Left ventricle myocardium inferior (tissue), 1 donor: ENCODE results near the gene KRT33B. TPM values are rescaled to one million over a fixed set of nuclear protein-coding genes. Genes with fewer than 3 reads are reported as not detected.

ENCODE experiments used
- DNase-seq: peaks from one replicate; pipeline ENCODE4 v3.0.0-alpha.2; 2020
- H3K27ac ChIP-seq: fragments of 200-600 bp; replicated peaks from 2 replicates; pipeline ENCODE4 v1.8.0; 2021
- H3K27me3 ChIP-seq: fragments of 200-600 bp; 2 replicates; pipeline ENCODE4 v1.8.0; 2021; ENCODE audit warnings: low read depth
- H3K36me3 ChIP-seq: fragments of 200-600 bp; 2 replicates; pipeline ENCODE4 v1.8.0; 2021
- H3K4me1 ChIP-seq: fragments of 200-600 bp; 2 replicates; pipeline ENCODE4 v1.8.0; 2021
- H3K4me3 ChIP-seq: fragments of 200-600 bp; 2 replicates; pipeline ENCODE4 v1.8.0; 2021; ENCODE audit warnings: mild to moderate bottlenecking, moderate library complexity
- H3K9me3 ChIP-seq: fragments of 200-600 bp; replicated peaks from 2 replicates; pipeline ENCODE4 v1.8.0; 2021
- intact Hi-C: fragments of 100-400 bp; cut with micrococcal nuclease; formaldehyde crosslinking; loops from one replicate; pipeline ENCODE4 v1.11.0; 2022
- total RNA-seq: library from RNA; stranded (reverse); fragmentation: NEBNext Ultra II Directional; extraction: Animal tissue kit (Norgen Biotek cat#: 25700); gene quantifications from one replicate; pipeline ENCODE4 v1.2.1, GENCODE V29; 2021
- TF ChIP-seq, protein P1 (sequence below): fragments of 200-600 bp; IDR thresholded peaks from 2 replicates; pipeline ENCODE4 v1.8.0; 2021; ENCODE audit warnings: antibody characterized with exemption, mild to moderate bottlenecking, borderline replicate concordance
- donor health status: DM: no; HTN: yes; CAD: no; lungs with severe emphysema.

Gene KRT33B
- total RNA-seq, 1 donor from 2014 or later = not detected

DNA sequence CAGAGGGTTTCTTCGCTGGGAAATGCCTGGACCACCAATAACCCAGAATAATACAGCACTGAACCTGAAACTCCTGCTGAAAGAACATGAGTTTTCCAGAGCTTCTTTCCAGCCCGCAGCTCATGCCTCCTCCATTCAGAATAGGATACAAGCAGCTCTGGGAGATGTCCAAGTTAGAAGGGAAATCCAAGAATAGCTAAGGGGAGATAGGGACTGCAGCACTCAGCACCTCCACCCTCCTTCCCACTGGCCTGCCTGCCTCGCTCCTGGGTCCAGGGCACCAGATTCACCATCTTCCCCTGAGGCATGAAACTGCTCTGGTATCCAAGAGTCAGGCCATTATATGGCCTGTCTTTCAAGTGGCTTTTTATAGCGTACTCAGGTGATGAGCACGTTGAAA lies 23.7 kb upstream of the KRT33B start:
- no peak overlapping the region for H3K27ac ChIP-seq
- H3K27me3 ChIP-seq = peaks cover 76% of the 10 kb centered on the region
- no peak for DNase-seq

DNA sequence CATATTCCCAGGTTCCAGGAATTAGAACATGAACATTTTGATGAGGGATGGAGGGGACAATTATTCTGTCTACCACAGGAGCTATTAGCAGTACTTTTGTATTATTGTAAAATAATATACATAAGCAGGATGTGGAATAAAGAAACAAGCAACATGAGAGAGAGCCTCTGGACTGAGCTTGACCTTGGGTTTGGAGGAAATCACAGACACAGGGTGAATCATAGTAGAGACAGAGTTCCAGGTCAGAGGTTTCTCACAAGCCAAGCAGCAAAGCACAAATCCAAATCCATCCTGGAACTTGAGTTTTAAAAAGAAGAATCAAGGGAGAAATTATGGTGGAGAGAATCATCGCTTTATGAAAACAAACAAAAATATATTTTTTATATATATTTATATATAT lies 22.7 kb upstream of the KRT33B start:
- no peak for DNase-seq
- no peak overlapping the region for H3K27ac ChIP-seq
- TF ChIP-seq, protein P1, sequence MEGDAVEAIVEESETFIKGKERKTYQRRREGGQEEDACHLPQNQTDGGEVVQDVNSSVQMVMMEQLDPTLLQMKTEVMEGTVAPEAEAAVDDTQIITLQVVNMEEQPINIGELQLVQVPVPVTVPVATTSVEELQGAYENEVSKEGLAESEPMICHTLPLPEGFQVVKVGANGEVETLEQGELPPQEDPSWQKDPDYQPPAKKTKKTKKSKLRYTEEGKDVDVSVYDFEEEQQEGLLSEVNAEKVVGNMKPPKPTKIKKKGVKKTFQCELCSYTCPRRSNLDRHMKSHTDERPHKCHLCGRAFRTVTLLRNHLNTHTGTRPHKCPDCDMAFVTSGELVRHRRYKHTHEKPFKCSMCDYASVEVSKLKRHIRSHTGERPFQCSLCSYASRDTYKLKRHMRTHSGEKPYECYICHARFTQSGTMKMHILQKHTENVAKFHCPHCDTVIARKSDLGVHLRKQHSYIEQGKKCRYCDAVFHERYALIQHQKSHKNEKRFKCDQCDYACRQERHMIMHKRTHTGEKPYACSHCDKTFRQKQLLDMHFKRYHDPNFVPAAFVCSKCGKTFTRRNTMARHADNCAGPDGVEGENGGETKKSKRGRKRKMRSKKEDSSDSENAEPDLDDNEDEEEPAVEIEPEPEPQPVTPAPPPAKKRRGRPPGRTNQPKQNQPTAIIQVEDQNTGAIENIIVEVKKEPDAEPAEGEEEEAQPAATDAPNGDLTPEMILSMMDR = no peak
- H3K4me1 ChIP-seq = peaks cover 4% of the 10 kb centered on the region
- H3K4me3 ChIP-seq = no peak overlapping the region
- H3K36me3 ChIP-seq = no peaks in the 10 kb centered on the region
- H3K9me3 ChIP-seq = peaks cover 4% of the 10 kb centered on the region
- H3K27me3 ChIP-seq = peaks cover 75% of the 10 kb centered on the region
- intact Hi-C loops = no loop called here

More for the DNA sequence above, 23.7 kb upstream of the KRT33B start:
- TF ChIP-seq, protein P1 = no peak
- H3K4me3 ChIP-seq = no peak overlapping the region
- H3K36me3 ChIP-seq = no peaks in the 10 kb centered on the region
- peaks cover 4% of the 10 kb centered on the region for H3K4me1 ChIP-seq
- no peaks in the 10 kb centered on the region for H3K9me3 ChIP-seq
- intact Hi-C loops = no loop called here

DNA sequence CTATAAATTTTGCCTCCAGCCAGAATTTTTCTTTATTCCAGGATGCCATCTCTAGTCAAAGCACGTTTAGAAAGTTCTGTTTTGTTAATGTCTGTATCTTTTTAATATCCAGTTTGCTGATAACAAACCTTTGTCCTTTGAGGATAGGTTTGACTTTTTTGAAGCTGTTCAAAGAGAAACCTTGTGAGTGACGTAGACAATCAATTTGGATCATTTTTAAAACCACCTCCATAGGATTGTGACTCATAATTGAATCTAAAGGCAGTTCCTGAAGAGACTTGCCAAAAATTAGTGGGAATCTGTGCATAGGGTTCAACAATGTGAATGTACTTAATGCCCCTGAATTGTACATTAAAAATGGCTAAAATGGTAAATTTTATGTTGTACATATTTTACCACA lies 21.9 kb upstream of the KRT33B start:
- intact Hi-C loops = no loop called here
- no peak for DNase-seq

DNA sequence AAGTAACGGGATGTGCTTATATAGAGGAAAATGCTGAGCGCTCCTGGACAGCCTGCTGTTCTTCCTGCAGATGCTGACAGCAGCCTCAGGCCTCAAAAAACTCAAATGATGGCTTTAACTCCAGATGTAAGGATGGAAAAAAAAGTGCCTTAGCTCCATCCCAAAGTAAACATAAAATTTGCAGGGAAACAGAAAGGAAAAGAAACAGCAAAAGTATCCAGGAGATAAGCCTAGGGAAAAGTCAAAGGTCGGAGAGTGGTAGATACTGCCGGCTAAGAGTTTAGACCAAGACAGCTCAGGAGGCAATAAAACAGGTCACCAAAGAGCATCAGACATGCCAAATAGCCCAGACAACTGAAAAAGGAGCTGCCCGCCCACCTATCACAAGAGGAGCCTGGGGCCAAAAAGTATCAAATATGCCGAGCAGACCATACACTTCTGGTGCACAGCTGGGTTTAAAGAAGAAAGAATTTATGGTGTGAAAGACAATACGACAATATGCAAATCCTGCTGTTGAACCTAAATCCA lies 20.9 kb upstream of the KRT33B start:
- H3K27me3 ChIP-seq = peaks cover 57% of the 10 kb centered on the region
- no peak for DNase-seq
- no peaks in the 10 kb centered on the region for H3K36me3 ChIP-seq
- H3K4me3 ChIP-seq = no peak overlapping the region
- H3K9me3 ChIP-seq = peaks cover 22% of the 10 kb centered on the region
- peaks cover 4% of the 10 kb centered on the region for H3K4me1 ChIP-seq
- intact Hi-C loops = no loop called here
- TF ChIP-seq, protein P1 = no peak
- no peak overlapping the region for H3K27ac ChIP-seq

More for the DNA sequence above, 21.9 kb upstream of the KRT33B start:
- H3K27ac ChIP-seq = no peak overlapping the region
- peaks cover 68% of the 10 kb centered on the region for H3K27me3 ChIP-seq
- H3K4me1 ChIP-seq = peaks cover 4% of the 10 kb centered on the region
- TF ChIP-seq, protein P1 = no peak
- H3K4me3 ChIP-seq = no peak overlapping the region
- H3K9me3 ChIP-seq = peaks cover 11% of the 10 kb centered on the region
- H3K36me3 ChIP-seq = no peaks in the 10 kb centered on the region

DNA sequence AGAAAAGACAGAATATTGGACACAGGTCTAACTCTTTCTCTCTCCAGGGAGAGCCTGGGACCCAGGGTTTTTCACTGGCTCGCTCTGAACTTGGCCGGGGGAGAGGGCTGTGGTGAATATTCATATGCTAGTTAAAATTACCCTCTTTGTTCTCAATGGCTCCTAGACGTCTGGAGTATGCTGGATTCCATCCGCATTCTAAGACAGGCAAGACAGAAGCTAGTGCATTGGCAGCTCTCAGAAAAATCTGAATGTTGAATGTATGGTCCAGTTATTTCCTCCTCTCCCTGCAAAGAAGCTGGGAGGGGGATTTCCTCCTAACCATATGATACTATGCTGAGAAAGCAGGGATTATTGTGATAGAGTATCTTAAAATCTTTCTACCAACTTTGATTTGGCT lies 18.1 kb upstream of the KRT33B start:
- Histone ChIP-seq H3K4me3 (no peak overlapping the region), H3K27me3 (peaks cover 73% of the 10 kb centered on the region), H3K27ac (no peak overlapping the region), H3K4me1 (no peaks in the 10 kb centered on the region), H3K36me3 (no peaks in the 10 kb centered on the region), H3K9me3 (peaks cover 24% of the 10 kb centered on the region)
- intact Hi-C loops = no loop called here
- TF ChIP-seq, protein P1 = no peak
- no peak for DNase-seq
